ENCODE measurements around the gene PKD1.

DNA sequence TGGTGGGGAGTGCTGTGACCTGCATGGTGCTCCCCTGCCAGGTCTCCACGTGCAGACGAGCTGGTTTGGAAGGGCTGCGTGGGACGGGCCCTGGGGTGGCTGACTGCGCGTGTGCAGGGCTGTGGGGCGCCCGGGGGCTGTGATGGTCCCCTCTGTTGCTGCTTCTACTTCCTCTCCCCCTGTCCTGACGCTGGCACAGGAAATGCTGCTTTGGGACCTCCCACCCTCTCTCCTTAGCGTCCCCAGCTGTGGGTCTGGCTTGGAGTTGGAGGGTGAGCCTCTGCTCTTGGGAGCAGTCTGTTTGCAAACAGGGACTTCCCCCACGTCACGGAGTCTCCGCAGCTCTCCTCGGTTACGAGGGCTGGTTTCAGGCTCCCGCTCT, 52.7 kb downstream of the PKD1 start:
- TF ChIP-seq, protein P1, sequence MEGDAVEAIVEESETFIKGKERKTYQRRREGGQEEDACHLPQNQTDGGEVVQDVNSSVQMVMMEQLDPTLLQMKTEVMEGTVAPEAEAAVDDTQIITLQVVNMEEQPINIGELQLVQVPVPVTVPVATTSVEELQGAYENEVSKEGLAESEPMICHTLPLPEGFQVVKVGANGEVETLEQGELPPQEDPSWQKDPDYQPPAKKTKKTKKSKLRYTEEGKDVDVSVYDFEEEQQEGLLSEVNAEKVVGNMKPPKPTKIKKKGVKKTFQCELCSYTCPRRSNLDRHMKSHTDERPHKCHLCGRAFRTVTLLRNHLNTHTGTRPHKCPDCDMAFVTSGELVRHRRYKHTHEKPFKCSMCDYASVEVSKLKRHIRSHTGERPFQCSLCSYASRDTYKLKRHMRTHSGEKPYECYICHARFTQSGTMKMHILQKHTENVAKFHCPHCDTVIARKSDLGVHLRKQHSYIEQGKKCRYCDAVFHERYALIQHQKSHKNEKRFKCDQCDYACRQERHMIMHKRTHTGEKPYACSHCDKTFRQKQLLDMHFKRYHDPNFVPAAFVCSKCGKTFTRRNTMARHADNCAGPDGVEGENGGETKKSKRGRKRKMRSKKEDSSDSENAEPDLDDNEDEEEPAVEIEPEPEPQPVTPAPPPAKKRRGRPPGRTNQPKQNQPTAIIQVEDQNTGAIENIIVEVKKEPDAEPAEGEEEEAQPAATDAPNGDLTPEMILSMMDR (IDR thresholded peaks at IDR 0.05): no peak
- TF ChIP-seq POLR2A (IDR thresholded peaks at IDR 0.05): no peak
